H1 (cell line): ENCODE data around the gene KCNJ10. TPM values are rescaled to one million over a fixed set of nuclear protein-coding genes. Genes with fewer than 3 reads are reported as not detected.

Source experiments
- CTCF ChIA-PET: fragments of 300-600 bp; sonication (Branson Sonifier 250); formaldehyde crosslinking; loops from one replicate; lab custom pipeline; 2021; ENCODE audit not compliant: partially characterized antibody; lab: Charles Lee
- POLR2A ChIA-PET: fragments of 300-600 bp; sonication (Branson Sonifier 250); formaldehyde crosslinking; loops from one replicate; lab custom pipeline; 2021; ENCODE audit warnings: inconsistent platforms; ENCODE audit not compliant: partially characterized antibody; lab: Charles Lee
- DNase-seq, 2 experiments: peaks; one replicate each; pipeline versions ENCODE4 v3.0.0 to v3.0.0-alpha.2; 2010 to 2022; ENCODE audit warnings: low spot score in 2 of 2, low read depth in 1 of 2, mixed read lengths in 1 of 2
- FAIRE-seq: peaks from 2 replicates; lab custom pipeline; 2011; peaks lifted over from hg19 to GRCh38; lab: Jason Lieb, UNC
- H2AFZ ChIP-seq: 2 replicates; pipeline ENCODE4 v1.8.1; 2012; ENCODE audit warnings: low read length, inconsistent platforms
- H2AK5ac ChIP-seq: 2 replicates; pipeline ENCODE4 v1.6.1; 2013; ENCODE audit warnings: low read depth, low read length
- H2BK120ac ChIP-seq: replicated peaks from 2 replicates; pipeline ENCODE3; 2013; ENCODE audit warnings: low read depth, low read length, inconsistent platforms
- H2BK12ac ChIP-seq: 2 replicates; pipeline ENCODE4 v1.6.1; 2013; ENCODE audit warnings: low read depth, low read length
- H2BK15ac ChIP-seq: 2 replicates; pipeline ENCODE4 v1.6.1; 2013; ENCODE audit warnings: low read length
- H2BK20ac ChIP-seq: 2 replicates; pipeline ENCODE4 v1.6.1; 2013; ENCODE audit warnings: low read length
- H2BK5ac ChIP-seq: 2 replicates; pipeline ENCODE4 v1.6.1; 2013; ENCODE audit warnings: low read depth, low read length
- H3K14ac ChIP-seq: 2 replicates; pipeline ENCODE4 v1.6.1; 2013; ENCODE audit warnings: inconsistent platforms; ENCODE audit not compliant: insufficient read length
- H3K18ac ChIP-seq: 2 replicates; pipeline ENCODE4 v1.6.1; 2013; ENCODE audit warnings: low read length; ENCODE audit errors: extremely low read depth
- H3K23ac ChIP-seq: 2 replicates; pipeline ENCODE4 v1.6.1; 2013; ENCODE audit warnings: inconsistent platforms; ENCODE audit not compliant: insufficient read length
- H3K23me2 ChIP-seq: 2 replicates; pipeline ENCODE4 v1.6.1; 2013; ENCODE audit warnings: low read depth, low read length
- H3K27ac ChIP-seq: 2 replicates; pipeline ENCODE4 v1.6.1; 2011; ENCODE audit warnings: low read depth, low read length, inconsistent platforms
- H3K27me3 ChIP-seq, 4 experiments: replicated peaks in 1 of 4; 1 replicate in 1 of 4; 2 replicates in 3 of 4; pipeline versions ENCODE4 v1.6.1 to v1.8.1; 2011 to 2013; ENCODE audit warnings: low read length in 3 of 4, mild to moderate bottlenecking in 3 of 4, inconsistent platforms in 2 of 4, mixed read lengths in 2 of 4, moderate library complexity in 1 of 4; ENCODE audit not compliant: control insufficient read depth in 3 of 4, insufficient read depth in 3 of 4; ENCODE audit errors: extremely low read depth in 1 of 4
- H3K36me3 ChIP-seq, 4 experiments: 2 replicates each; pipeline versions ENCODE4 v1.6.1 to v1.8.1; 2011 to 2013; ENCODE audit warnings: mild to moderate bottlenecking in 4 of 4, low read length in 3 of 4, moderate library complexity in 2 of 4, control low read depth in 1 of 4, inconsistent platforms in 1 of 4; ENCODE audit not compliant: insufficient read depth in 4 of 4, control insufficient read depth in 2 of 4
- H3K4ac ChIP-seq: replicated peaks from 2 replicates; pipeline ENCODE3; 2013; ENCODE audit warnings: low read length, low read depth, mixed read lengths, inconsistent platforms; ENCODE audit not compliant: insufficient read length
- H3K4me1 ChIP-seq, 4 experiments: replicated peaks in 1 of 4; 1 replicate in 1 of 4; 2 replicates in 3 of 4; pipeline versions ENCODE4 v1.6.1 to v1.8.1; 2011 to 2013; ENCODE audit warnings: low read length in 3 of 4, inconsistent platforms in 2 of 4, mixed read lengths in 1 of 4; ENCODE audit not compliant: insufficient read depth in 4 of 4, control insufficient read depth in 3 of 4
- H3K4me2 ChIP-seq, 2 experiments: 2 replicates each; pipeline versions ENCODE4 v1.6.1 to v1.8.1; 2011 to 2013; ENCODE audit warnings: low read depth in 2 of 2, low read length in 2 of 2, control low read depth in 1 of 2, inconsistent platforms in 1 of 2, mild to moderate bottlenecking in 1 of 2; ENCODE audit not compliant: insufficient read depth in 1 of 2
- H3K4me3 ChIP-seq, 4 experiments: fragments of 200-600, 300-600 bp in 1 of 4; sonication (generic), shearing (Covaris generic), sonication (Bioruptor Twin) in 1 of 4; 2 replicates each; pipeline versions ENCODE4 v1.5.1 to v1.8.1; 2011 to 2016; ENCODE audit warnings: low read length in 4 of 4, low read depth in 3 of 4, control low read depth in 2 of 4, inconsistent platforms in 2 of 4, mild to moderate bottlenecking in 2 of 4, mixed read lengths in 1 of 4, moderate library complexity in 1 of 4; ENCODE audit not compliant: insufficient read depth in 2 of 4; ENCODE audit errors: extremely low read depth in 1 of 4
- H3K56ac ChIP-seq: replicated peaks from 2 replicates; pipeline ENCODE3; 2013; ENCODE audit warnings: low read depth, mild to moderate bottlenecking, mixed read lengths, low read length, inconsistent platforms; ENCODE audit not compliant: insufficient read length
- H3K79me1 ChIP-seq: 2 replicates; pipeline ENCODE4 v1.6.1; 2013; ENCODE audit warnings: low read depth, low read length, control low read depth
- H3K79me2 ChIP-seq, 2 experiments: 2 replicates each; pipeline versions ENCODE4 v1.6.1 to v1.8.1; 2012 to 2013; ENCODE audit warnings: low read length in 2 of 2, mild to moderate bottlenecking in 2 of 2, inconsistent platforms in 1 of 2; ENCODE audit not compliant: insufficient read depth in 2 of 2, control insufficient read depth in 1 of 2
- H3K9ac ChIP-seq, 4 experiments: replicated peaks in 1 of 4; 1 replicate in 1 of 4; 2 replicates in 3 of 4; pipeline versions ENCODE4 v1.6.1 to v1.8.1; 2011 to 2013; ENCODE audit warnings: low read depth in 3 of 4, low read length in 3 of 4, control low read depth in 2 of 4, mild to moderate bottlenecking in 2 of 4, moderate library complexity in 2 of 4, inconsistent platforms in 1 of 4; ENCODE audit errors: extremely low read depth in 1 of 4
- H3K9me3 ChIP-seq, 2 experiments: 2 replicates each; pipeline versions ENCODE4 v1.6.1 to v1.8.1; 2012 to 2013; ENCODE audit warnings: mild to moderate bottlenecking in 2 of 2, moderate library complexity in 2 of 2, control low read depth in 1 of 2, inconsistent platforms in 1 of 2, low read depth in 1 of 2, low read length in 1 of 2, mixed read lengths in 1 of 2; ENCODE audit not compliant: insufficient read depth in 2 of 2
- H4K20me1 ChIP-seq, 2 experiments: replicated peaks in 1 of 2; 2 replicates each; pipeline versions ENCODE3 to v1.8.1; 2011 to 2013; ENCODE audit warnings: inconsistent platforms in 2 of 2, low read length in 2 of 2, mild to moderate bottlenecking in 1 of 2; ENCODE audit not compliant: insufficient read depth in 2 of 2, control insufficient read depth in 1 of 2
- H4K5ac ChIP-seq: 2 replicates; pipeline ENCODE4 v1.6.1; 2013; ENCODE audit warnings: low read length, low read depth, mixed read lengths, inconsistent platforms; ENCODE audit not compliant: insufficient read length
- H4K8ac ChIP-seq: 2 replicates; pipeline ENCODE4 v1.8.0; 2013; ENCODE audit warnings: mild to moderate bottlenecking, moderate library complexity, low read length, inconsistent platforms; ENCODE audit not compliant: insufficient read depth; ENCODE audit errors: extremely low read depth
- H4K91ac ChIP-seq: replicated peaks from 2 replicates; pipeline ENCODE3; 2013; ENCODE audit warnings: low read length, mixed read lengths, inconsistent platforms; ENCODE audit not compliant: insufficient read length
- ATF3 ChIP-seq: IDR thresholded peaks from 2 replicates; pipeline ENCODE4 v1.6.1; 2011; ENCODE audit warnings: low read depth, mild to moderate bottlenecking, low read length; ENCODE audit not compliant: insufficient read depth
- EGR1 ChIP-seq: IDR thresholded peaks from 2 replicates; pipeline ENCODE4 v1.6.1; 2011; ENCODE audit warnings: low read depth, low read length, borderline replicate concordance
- EP300 ChIP-seq, 2 experiments: IDR thresholded peaks; 1 replicate in 1 of 2; 2 replicates in 1 of 2; pipeline ENCODE4 v1.6.1; 2011 to 2012; ENCODE audit warnings: low read depth in 2 of 2, low read length in 2 of 2, mild to moderate bottlenecking in 2 of 2, borderline replicate concordance in 1 of 2, inconsistent platforms in 1 of 2, moderate library complexity in 1 of 2
- FOSL1 ChIP-seq: IDR thresholded peaks from 2 replicates; pipeline ENCODE4 v1.6.1; 2011; ENCODE audit warnings: mild to moderate bottlenecking, low read depth, low read length, moderate library complexity; ENCODE audit not compliant: insufficient read depth
- JUND ChIP-seq: IDR thresholded peaks from 2 replicates; pipeline ENCODE4 v1.6.1; 2011; ENCODE audit warnings: mild to moderate bottlenecking, improper control_type of control experiment, low read length
- MAX ChIP-seq: IDR thresholded peaks from 2 replicates; pipeline ENCODE4 v1.6.1; 2012; ENCODE audit warnings: inconsistent platforms
- RBBP5 ChIP-seq: IDR thresholded peaks from 2 replicates; pipeline ENCODE4 v1.7.1; 2012; ENCODE audit warnings: low read depth, mild to moderate bottlenecking, inconsistent platforms, low read length, moderate library complexity, borderline replicate concordance
- SRF ChIP-seq: IDR thresholded peaks from 2 replicates; pipeline ENCODE4 v1.6.1; 2011; ENCODE audit warnings: mild to moderate bottlenecking, low read depth, low read length, moderate library complexity
- TAF7 ChIP-seq: optimal IDR thresholded peaks from 2 replicates; pipeline ENCODE3; 2011; ENCODE audit warnings: low read depth, mild to moderate bottlenecking, inconsistent platforms, low read length, moderate library complexity, borderline replicate concordance
- TEAD4 ChIP-seq: IDR thresholded peaks from 2 replicates; pipeline ENCODE4 v1.6.1; 2012; ENCODE audit warnings: low read depth, low read length, inconsistent platforms, mixed read lengths
- WGBS, 2 experiments: shearing (Covaris generic) in 1 of 2; methylation state at CpG; one replicate each; pipeline versions ENCODE4 v1.1.6 to v1.1.7; 2013 to 2015; ENCODE audit warnings: low lambda C conversion rate in 2 of 2, mixed read lengths in 2 of 2, inconsistent platforms in 1 of 2, low coverage in 1 of 2, missing lambda C conversion rate in 1 of 2; ENCODE audit not compliant: insufficient replicate concordance in 2 of 2, insufficient coverage in 1 of 2, insufficient read length in 1 of 2; ENCODE audit errors: extremely low coverage in 1 of 2, missing lambda C conversion rate in 1 of 2; 5-methylcytosine and 5-hydroxymethylcytosine counted together
- polyA plus RNA-seq, 7 experiments: library from polyadenylated mRNA; depleted of rRNA in 3 of 7; stranded (reverse) in 5 of 7; unstranded in 2 of 7; fragments of >200 nt in 5 of 7; fragments of 200-250 nt in 2 of 7; gene quantifications; 1 replicate in 5 of 7; 2 replicates in 1 of 7; 4 replicates in 1 of 7; pipeline versions ENCODE4 v1.2.1 to v1.2.3, GENCODE V29; 2011 to 2013; ENCODE audit warnings: missing spikeins in 2 of 7, mixed read lengths in 2 of 7
- total RNA-seq: library from RNA; stranded (reverse); fragmentation: NEBNext Ultra II Directional; extraction: Animal tissue kit (Norgen Biotek cat#: 25700); gene quantifications from 2 replicates; pipeline ENCODE4 v1.2.1, GENCODE V29; 2021

The KCNJ10 gene
- total and polyA plus RNA-seq, 2 of the 8 experiments (the other 6 are each of a cell fraction or from before 2014, with no cell fraction given), result 1.7 to 2.4 TPM

- peaks cover 0 to 5% (median 3%) of the 10 kb centered on the region in 4 experiments; a peak in 4 of 7 replicates for H3K4me1 ChIP-seq
- peaks cover 0 to 5% (median 3%) of the 10 kb centered on the region in 4 experiments; a peak in 4 of 8 replicates for H3K36me3 ChIP-seq
- FAIRE-seq (peak; percentile 63), DNase-seq (peak; percentile 88 to 96)
- H2AFZ ChIP-seq, result no peak overlapping the region
- H4K8ac ChIP-seq, result no peak overlapping the region
- 43% methylated on average over 19 of the region's 19 CpGs; no CpG with 5 or more reads in 1 of the 2 experiments for WGBS, 2 experiments
- H2BK5ac ChIP-seq, result no peak overlapping the region
- H2BK15ac ChIP-seq, result no peak overlapping the region
- H2BK12ac ChIP-seq, result no peak overlapping the region
- H3K4ac ChIP-seq, result no peak overlapping the region
- no peak overlapping the region for H3K14ac ChIP-seq
- no peak overlapping the region for H3K56ac ChIP-seq
- H2AK5ac ChIP-seq, result no peak overlapping the region
- 0 out of 4 replicates have a peak overlapping the region, but pooled peaks of 1 of the 2 experiments have one; percentile 27 for H3K4me2 ChIP-seq
- ChIA-PET POLR2A (interaction anchor here (0.7 to 4.6 kb wide), 8 partner anchors 9 to 166 kb away, joined by 3 to 39 read pairs (median 4); partner anchors contain the start of gene IGSF8), CTCF (interaction anchor here (0.7 to 50.1 kb wide), 40 partner anchors 10 to 206 kb away, joined by 3 to 1874 read pairs (median 4); partner anchors contain the start of genes ATP1A2, CASQ1, IGSF8 and KCNJ10)
- H3K79me1 ChIP-seq, result no peaks in the 10 kb centered on the region; the same call in 1 of the 2 replicates
- H2BK120ac ChIP-seq, result no peak overlapping the region
- H3K23ac ChIP-seq, result no peak overlapping the region
- H3K9me3 ChIP-seq, result peaks cover 0 to 4% of the 10 kb centered on the region in 2 experiments; a peak in 1 of 4 replicates
- H3K18ac ChIP-seq, result no peak overlapping the region
- no peaks in the 10 kb centered on the region; the same call in 1 of the 2 replicates for H3K23me2 ChIP-seq
- H2BK20ac ChIP-seq, result no peak overlapping the region
- H3K27me3 ChIP-seq, result peaks cover 0 to 35% (median 27%) of the 10 kb centered on the region in 4 experiments; a peak in 6 of 7 replicates
- H4K91ac ChIP-seq, result no peak overlapping the region
- H4K20me1 ChIP-seq, result no peaks in the 10 kb centered on the region
- H3K79me2 ChIP-seq, result no peaks in the 10 kb centered on the region
- H3K27ac ChIP-seq, result no peak overlapping the region
- no peak overlapping the region for H4K5ac ChIP-seq
- H3K9ac ChIP-seq, result no peak overlapping the region
- no peak overlapping the region for H3K4me3 ChIP-seq
- no peak for TF ChIP-seq TEAD4
- TF ChIP-seq JUND, result no peak
- TF ChIP-seq EGR1, result no peak
- TF ChIP-seq RBBP5, result no peak
- TF ChIP-seq TAF7, result no peak
- TF ChIP-seq SRF, result no peak
- TF ChIP-seq MAX, result 0 out of 2 replicates have a peak, but pooled peaks have one; percentile 31
- TF ChIP-seq EP300 (IDR thresholded peaks at IDR 0.05; ENCODE audit: borderline replicate concordance in 1 of 2, low read depth in 2 of 2, low read length in 2 of 2), result no peak
- 0 out of 2 replicates have a peak, but pooled peaks have one; percentile 33 for TF ChIP-seq ATF3
- TF ChIP-seq FOSL1, result no peak
Measured at GRCh38 chr1:160085686-160086455, 15.9 kb upstream of the KCNJ10 start.
